ENCODE results near the gene CNTN1. TPM values are rescaled to one million over a fixed set of nuclear protein-coding genes. Genes with fewer than 3 reads are reported as not detected.
"Not testable (repeated sequence)": the region's sequence is repeated elsewhere in the genome, so short reads cannot be mapped to it uniquely, and the experiment has no call there.

The CNTN1 gene
- total RNA-seq, 1 donor: 1.7 TPM

DNA sequence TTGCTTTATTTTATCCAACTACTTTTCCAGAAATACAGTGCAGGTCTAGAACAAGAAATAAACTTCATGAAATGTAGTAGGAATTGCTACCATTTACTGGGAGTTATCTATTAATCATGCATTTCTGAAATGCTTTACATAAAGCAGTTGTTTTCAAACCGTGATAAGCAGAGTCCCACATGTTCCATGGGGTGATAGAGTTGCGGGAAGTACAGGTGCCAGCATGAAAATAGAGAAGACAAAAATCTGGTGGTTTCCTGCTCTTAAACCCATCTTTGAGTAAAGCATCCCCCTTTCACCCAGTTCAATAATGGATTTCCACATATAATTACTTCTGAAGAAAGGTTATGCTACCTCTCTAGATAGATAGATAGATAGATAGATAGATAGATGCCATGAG lies 372.2 kb downstream of the CNTN1 start:
- no peak overlapping the region for H3K4me3 ChIP-seq (ENCODE audit: low read depth, low read length)
- no peak for TF ChIP-seq CTCF (IDR thresholded peaks at IDR 0.05; ENCODE audit: insufficient read depth, low read depth, low read length)
- no peak for DNase-seq (ENCODE audit: low read depth)

DNA sequence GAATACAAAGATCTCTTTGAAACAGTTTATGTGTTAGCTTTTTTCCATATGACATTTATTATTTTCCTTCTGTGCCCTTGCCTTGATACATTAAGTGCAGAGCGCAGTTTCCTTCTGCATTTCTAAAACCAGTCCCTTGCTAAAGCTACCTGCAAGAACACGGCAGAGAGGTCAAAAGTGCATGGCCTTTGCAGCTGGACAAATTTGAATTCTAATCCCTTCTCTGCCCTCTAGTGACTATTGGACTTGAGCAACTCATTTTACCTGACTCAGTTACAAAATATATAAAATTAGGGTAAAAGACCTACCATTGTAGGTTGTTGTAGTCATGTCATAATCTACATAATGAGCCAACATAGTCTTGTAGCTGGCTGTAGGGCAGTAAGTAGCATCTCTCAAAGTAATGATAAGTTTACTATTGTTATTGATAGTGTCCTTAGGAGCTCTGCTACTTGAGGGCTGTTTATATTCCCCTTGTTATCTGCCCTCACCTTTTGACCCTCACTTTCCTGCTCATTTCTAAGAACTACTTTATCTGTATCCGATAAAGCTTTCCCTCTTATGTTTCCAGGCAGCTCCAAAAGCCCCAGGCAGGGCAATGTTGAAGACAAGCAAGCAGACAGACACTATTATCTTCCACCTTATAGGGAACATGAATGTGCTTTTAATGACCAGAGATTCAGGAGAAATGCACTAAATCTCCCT lies 375.9 kb downstream of the CNTN1 start:
- DNase-seq (ENCODE audit: low read depth): no peak
- H3K4me3 ChIP-seq (ENCODE audit: low read depth, low read length): no peak overlapping the region
- no peak for TF ChIP-seq CTCF (IDR thresholded peaks at IDR 0.05; ENCODE audit: insufficient read depth, low read depth, low read length)

GRCh38 chr12:41073633-41074472 lies 381.6 kb downstream of the CNTN1 start:
- no peak for DNase-seq (ENCODE audit: low read depth)
- H3K4me3 ChIP-seq (ENCODE audit: low read depth, low read length): no peak overlapping the region
- TF ChIP-seq CTCF (IDR thresholded peaks at IDR 0.05; ENCODE audit: insufficient read depth, low read depth, low read length): no peak

DNA sequence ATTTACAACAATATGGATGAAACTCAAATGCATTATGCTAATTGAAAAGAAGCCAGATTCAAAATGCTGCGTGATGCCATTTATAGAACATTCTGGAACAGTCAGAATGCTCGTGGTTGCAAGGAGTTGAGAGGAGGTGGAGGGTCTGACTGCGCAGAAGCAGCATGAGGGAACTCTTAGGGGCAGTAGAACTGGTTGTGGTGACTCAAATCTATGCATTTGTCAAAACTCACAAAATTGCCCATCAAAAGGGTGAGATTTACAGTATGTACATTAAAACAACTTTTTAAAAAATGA lies 382.2 kb downstream of the CNTN1 start:
- DNase-seq (ENCODE audit: low read depth): no peak
- no peak for TF ChIP-seq CTCF (IDR thresholded peaks at IDR 0.05; ENCODE audit: insufficient read depth, low read depth, low read length)
- no peak overlapping the region for H3K4me3 ChIP-seq (ENCODE audit: low read depth, low read length)

DNA sequence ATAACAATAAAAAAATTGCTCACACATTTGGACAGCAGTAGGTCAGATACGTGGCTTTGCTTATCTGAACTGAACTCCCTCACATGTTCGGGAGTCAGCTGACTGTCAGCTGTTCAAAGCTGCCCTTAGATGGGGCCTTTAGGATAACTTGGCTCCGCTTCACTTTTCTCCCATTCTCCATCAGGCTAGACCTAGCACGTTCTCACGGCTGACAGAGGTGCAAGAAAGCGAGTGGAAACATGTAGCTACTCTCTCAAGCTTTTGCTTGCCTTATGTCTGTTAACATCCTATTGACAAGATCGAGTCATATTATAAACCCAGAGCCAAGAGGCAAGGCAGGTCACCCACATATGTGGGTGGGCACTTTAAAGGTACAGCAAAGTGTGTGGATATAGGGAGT lies 383.9 kb downstream of the CNTN1 start:
- no peak overlapping the region for H3K4me3 ChIP-seq (ENCODE audit: low read depth, low read length)
- no peak for TF ChIP-seq CTCF (IDR thresholded peaks at IDR 0.05; ENCODE audit: insufficient read depth, low read depth, low read length)
- no peak for DNase-seq (ENCODE audit: low read depth)

DNA sequence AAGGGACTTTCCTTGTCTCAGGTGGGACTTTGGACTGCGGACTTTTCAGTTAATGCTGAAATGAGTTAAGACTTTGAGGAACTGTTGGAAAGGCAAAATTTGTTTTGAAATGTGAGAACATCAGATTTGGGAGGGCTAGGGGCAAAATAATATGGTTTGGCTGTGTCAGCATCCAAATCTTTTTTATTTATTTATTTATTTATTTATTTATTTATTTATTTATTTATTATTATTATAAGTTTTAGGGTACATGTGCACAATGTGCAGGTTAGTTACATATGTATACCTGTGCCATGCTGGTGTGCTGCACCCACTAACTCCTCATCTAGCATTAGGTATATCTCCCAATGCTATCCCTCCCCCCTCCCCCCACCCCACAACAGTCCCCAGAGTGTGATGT lies 389.0 kb downstream of the CNTN1 start:
- not testable (repeated sequence) for H3K4me3 ChIP-seq (ENCODE audit: low read depth, low read length); DNase-seq (ENCODE audit: low read depth)

DNA sequence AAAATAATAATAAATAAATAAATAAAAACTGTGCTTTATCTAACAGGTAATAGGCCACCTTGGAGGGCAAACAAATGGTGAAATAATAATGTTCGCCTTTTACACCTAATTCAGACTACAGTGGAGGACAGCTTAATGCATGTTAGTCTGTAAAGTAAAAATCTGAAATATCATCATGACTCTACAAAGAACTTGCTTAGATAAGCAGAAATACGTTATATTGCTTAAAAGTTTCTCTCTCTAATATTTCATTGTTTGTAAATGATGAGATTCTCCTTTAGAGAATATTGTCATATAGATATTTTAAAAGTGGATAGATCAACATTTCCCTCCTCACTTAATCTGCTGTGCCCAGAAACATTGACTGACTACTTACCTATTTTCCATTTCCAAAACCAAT lies 397.2 kb downstream of the CNTN1 start:
- no peak overlapping the region for H3K4me3 ChIP-seq (ENCODE audit: low read depth, low read length)
- no peak for TF ChIP-seq CTCF (IDR thresholded peaks at IDR 0.05; ENCODE audit: insufficient read depth, low read depth, low read length)
- DNase-seq (ENCODE audit: low read depth): no peak

All from fibroblast of villous mesenchyme (primary cell).